Stimulated activated CD4-positive, alpha-beta T cell treated with anti-CD3 and anti-CD28 coated beads, Interleukin-1b, Interleukin-23, amount 100 ng/mL, for 24 hours (primary cell): ENCODE results near the gene UPF1.

Source experiments
- DNase-seq, 4 experiments: peaks; one replicate each; pipeline ENCODE4 v3.0.0-alpha.2; 2020; ENCODE audit warnings: low read depth in 4 of 4, low spot score in 1 of 4

Gene UPF1

DNA sequence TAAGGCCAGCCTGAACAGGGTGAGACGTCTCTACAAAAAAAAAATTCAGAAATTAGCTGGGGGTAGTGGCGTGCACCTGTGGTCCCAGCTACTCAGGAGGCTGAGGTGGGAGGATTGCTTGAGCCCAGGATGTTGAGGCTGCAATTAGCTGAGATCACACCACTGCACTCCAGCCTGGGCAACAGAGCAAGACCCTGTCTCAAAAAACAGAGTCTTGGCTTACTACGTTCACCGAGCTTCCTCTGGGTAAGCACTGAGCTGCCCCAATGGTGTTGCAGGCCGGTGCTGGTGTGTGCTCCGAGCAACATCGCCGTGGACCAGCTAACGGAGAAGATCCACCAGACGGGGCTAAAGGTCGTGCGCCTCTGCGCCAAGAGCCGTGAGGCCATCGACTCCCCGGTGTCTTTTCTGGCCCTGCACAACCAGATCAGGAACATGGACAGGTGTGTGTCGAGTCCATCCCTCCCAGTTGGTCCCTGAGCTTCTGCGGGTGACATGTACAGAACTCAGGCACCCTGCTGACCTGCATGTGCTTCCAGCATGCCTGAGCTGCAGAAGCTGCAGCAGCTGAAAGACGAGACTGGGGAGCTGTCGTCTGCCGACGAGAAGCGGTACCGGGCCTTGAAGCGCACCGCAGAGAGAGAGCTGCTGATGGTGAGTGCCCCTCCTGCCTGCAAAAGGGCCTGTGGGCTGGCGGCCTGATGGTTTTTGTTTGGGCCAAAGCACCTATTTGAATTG lies 24.1 kb downstream of the UPF1 start:
- DNase-seq, result no peak

DNA sequence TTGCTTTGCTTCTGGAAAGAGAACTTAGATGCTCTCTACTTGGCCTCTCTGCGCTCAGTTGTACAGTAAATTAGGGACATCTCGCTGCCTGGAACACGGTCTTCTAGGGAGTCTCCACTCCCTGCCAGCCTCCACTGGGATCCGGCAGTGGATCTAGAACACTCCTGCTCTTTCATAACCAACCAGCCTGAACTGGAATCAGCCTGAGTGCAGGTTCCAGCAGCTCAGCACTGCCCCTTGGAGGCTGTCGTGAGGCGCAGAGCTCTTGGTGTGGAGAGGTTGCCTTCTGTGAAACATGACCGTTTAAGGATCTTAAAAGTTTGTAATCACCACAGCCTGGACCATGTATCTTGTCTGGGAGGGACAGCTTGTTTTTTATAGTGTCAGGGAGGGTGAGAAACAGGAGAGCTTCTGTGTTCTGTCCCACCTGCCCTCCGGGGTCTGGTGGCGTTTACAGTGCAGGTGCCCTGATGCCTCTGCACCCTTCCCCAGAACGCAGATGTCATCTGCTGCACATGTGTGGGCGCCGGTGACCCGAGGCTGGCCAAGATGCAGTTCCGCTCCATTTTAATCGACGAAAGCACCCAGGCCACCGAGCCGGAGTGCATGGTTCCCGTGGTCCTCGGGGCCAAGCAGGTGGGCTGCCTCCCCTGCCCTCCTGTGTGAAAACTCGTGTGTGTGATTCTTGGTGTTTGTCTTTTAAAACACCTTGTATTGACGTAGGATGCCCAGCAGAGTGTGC lies 24.8 kb downstream of the UPF1 start:
- no peak for DNase-seq

DNA sequence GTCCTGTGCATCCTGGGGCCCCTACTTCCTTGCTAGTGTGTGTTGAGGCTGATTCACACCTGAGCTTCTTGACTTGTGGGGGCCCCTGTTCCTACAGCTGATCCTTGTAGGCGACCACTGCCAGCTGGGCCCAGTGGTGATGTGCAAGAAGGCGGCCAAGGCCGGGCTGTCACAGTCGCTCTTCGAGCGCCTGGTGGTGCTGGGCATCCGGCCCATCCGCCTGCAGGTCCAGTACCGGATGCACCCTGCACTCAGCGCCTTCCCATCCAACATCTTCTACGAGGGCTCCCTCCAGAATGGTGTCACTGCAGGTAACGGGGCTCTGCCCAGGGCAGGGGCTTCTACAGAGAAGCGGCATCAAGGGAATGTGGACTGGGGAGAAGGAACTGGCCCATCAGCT lies 25.5 kb downstream of the UPF1 start:
- DNase-seq, result no peak

DNA sequence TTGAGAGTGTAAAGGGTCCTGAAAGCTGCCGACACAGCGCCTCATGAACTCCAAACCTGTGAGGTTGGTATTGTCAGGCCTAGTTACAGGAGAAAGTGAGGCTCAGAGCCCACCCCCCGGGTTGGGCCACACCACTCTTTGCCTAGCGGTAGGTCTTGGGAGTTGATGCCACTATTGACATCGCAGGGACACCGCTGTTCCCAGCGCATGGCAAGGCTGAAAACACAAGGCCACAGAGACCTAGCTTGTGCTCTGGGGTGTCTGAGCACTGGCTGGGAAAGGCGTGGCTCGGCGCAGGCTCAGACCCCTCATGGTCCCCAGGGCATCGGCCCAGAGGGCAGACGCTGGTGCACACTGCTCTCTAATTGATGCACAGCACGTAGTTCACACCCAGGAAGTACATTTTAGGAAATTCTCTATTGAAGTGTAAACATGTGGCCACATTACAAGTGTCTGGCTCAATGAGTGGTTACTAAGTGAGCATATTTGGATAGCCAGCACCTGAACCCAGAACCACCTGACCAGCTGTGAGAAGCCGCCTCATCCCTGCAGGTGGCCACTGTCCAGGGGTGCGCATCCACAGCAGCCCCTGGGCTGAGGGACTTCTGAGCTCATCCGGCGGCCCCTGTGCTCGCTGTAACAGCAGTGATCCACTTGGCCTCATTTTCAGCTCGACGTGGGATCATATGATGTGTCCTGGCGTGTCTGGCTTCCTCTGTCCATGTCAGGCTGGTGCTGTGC lies 27.3 kb downstream of the UPF1 start:
- no peak for DNase-seq

DNA sequence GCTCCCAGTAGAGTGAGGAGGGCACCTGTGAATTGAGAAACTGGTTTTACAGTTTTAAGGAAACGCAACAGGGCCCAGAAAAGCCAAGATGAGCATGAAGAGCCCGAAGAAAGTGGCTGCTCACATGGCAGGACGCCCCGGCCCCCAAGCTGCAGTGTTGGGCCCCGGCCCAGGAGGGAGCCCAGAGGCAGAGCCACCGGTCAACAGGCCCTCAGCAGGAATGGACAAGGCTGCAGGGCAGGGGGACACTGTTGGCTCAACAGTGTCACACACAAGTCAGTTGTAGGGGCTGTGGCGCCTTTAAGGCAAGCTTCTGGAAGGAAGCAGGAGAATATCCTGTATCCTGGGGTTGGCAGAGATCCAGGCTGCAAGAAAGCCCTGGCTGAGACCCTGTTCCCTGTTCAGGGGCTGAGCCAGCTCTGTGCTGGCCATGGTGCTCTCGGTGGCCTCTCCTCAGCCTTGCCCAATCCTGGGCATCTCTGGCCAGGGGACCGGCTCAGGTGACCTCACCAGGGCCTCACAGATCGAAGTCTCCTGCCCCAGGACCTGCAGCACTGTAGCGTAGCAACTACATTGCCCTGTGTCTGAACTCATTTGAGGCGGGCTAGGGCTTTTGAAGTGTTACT lies 28.0 kb downstream of the UPF1 start:
- no peak for DNase-seq

DNA sequence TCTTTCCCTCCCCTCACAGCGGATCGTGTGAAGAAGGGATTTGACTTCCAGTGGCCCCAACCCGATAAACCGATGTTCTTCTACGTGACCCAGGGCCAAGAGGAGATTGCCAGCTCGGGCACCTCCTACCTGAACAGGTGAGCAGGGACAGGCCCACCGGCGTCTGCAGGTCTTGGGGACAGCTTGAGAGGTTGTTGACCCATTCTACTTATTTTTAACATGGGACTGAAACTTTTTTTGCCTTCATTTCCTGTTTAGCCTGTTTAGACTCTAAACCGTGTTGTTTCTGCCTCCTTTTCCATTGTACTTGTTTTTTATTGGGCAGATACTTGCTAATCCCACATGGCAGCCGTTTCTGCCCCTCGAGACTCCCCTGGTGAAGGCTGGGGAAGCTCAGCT lies 28.5 kb downstream of the UPF1 start:
- DNase-seq, result no peak

DNA sequence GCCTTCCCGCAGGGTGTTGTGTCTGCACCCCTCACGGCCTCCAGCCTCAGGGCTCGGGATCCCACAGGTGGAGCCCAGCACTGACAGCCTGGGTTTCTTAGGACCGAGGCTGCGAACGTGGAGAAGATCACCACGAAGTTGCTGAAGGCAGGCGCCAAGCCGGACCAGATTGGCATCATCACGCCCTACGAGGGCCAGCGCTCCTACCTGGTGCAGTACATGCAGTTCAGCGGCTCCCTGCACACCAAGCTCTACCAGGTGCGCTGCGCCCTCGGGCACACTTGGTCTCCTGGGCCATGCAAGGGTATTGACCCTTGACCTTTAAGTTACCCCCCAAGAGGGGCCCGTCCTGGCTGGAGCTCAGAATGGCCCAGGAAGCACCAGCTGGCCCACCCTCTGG lies 29.0 kb downstream of the UPF1 start:
- no peak for DNase-seq

DNA sequence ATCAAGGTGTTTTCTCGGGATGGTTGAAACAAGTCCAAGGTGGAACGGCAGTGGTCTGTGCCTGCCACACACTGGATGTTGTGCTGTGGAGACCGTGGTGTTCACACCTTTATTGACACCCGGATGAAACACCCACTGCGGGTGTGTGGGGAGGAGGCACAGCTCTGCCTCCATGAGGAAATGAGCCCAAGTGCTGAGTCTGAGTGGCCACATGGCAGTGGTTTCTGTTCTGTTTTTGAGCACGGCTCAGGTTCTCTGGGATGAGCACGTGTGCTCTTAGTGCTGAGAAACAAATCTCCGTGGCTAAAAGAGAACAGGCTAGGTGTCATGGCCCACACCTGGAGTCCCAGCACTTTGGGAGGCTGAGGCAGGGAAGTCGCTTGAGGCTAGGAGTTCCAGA lies 29.5 kb downstream of the UPF1 start:
- no peak for DNase-seq

DNA sequence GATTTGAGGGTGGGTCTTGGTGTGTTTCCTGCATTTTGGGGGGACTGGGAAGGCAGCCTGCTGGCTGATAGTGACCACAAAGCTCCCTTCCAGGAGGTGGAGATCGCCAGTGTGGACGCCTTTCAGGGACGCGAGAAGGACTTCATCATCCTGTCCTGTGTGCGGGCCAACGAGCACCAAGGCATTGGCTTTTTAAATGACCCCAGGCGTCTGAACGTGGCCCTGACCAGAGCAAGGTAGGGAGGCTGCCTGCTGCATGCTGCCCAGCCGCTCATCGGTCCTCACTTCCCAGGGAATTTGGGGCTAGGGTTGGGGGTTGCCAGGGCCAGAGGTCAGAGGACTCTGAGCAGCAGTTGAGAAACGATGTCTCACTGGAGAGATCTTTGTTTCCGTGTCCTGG lies 30.2 kb downstream of the UPF1 start:
- no peak for DNase-seq

DNA sequence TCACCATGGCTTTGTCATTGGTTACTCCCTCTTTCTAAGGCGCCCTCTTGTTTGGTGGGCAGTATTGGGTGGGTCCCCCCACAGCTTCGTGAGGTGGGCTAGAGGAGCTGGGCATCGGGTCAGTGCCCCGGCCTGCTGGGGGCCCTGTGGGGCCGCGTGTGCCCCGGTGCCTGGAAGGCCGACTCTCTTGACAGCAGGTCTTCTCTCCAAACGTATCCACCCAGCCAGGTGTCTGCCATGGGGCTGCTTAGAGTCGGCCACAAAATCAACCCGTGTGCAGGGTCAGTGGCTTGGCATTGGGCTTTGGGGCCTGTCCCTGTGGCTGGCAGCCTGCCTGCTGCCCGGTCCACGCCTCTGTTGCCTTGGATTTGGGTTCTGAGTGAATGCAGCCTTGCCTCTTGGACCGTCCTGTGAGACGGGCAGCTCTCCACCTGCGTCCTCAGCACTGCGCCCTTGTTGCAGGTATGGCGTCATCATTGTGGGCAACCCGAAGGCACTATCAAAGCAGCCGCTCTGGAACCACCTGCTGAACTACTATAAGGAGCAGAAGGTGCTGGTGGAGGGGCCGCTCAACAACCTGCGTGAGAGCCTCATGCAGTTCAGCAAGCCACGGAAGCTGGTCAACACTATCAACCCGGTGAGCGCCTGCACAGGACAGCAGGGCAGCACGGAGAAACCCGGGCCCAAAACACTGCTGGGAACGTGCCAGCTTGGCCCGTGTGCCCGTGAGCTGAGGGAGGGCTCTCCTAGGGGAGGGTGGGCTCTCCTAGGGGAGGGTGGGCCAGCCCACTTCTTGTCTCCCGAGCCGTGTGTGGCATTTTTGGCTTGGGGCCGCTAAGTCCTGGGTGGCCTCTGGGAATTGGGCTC lies 31.4 kb downstream of the UPF1 start:
- DNase-seq, result no peak

DNA sequence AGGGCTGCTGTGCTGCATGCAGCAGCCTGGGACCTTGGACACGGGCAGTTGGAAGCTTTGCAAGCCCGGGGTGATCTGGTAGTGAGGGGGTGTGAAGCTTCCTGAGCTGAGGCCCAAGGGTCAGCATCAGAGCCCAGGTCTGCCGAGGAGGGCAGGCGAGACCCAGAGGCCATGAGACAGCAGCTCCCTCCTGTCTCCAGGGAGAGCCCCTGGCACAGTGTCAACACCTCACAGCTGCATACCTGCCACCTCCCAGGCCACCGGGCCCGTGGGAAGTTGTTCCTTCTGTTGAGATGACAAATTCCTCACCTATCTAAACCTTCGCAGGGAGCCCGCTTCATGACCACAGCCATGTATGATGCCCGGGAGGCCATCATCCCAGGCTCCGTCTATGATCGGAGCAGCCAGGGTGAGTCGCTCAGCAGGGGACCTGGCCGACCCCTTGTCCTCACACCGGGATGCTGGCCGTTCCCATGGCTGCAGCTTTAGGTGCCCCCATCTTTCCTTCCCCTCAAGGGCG lies 32.1 kb downstream of the UPF1 start:
- DNase-seq, result no peak

DNA sequence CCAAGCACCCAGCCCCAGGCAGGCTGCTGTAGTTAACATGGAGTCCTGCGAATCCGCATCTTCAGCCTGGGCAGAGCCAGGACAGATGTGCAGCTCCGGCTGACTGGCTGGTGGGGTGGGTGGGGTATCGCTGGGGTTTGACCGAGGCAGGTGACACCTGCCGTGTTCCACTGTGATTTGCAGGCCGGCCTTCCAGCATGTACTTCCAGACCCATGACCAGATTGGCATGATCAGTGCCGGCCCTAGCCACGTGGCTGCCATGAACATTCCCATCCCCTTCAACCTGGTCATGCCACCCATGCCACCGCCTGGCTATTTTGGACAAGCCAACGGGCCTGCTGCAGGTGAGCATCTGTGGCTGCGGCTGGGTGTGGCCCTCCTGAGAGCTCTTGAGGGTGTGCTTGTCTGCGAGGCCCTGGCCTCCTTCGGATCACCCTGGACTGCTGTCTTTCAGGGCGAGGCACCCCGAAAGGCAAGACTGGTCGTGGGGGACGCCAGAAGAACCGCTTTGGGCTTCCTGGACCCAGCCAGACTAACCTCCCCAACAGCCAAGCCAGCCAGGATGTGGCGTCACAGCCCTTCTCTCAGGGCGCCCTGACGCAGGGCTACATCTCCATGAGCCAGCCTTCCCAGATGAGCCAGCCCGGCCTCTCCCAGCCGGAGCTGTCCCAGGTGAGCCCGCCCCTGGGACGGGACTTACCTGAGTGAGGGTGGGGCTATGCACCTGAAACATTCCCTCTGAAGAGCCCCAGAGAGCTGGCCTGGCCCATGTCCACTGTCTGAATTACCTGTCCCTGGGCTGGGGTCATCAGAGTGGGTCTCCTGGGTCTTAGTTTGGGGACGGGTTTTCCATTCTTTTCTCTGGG lies 33.6 kb downstream of the UPF1 start:
- DNase-seq, result no peak

DNA sequence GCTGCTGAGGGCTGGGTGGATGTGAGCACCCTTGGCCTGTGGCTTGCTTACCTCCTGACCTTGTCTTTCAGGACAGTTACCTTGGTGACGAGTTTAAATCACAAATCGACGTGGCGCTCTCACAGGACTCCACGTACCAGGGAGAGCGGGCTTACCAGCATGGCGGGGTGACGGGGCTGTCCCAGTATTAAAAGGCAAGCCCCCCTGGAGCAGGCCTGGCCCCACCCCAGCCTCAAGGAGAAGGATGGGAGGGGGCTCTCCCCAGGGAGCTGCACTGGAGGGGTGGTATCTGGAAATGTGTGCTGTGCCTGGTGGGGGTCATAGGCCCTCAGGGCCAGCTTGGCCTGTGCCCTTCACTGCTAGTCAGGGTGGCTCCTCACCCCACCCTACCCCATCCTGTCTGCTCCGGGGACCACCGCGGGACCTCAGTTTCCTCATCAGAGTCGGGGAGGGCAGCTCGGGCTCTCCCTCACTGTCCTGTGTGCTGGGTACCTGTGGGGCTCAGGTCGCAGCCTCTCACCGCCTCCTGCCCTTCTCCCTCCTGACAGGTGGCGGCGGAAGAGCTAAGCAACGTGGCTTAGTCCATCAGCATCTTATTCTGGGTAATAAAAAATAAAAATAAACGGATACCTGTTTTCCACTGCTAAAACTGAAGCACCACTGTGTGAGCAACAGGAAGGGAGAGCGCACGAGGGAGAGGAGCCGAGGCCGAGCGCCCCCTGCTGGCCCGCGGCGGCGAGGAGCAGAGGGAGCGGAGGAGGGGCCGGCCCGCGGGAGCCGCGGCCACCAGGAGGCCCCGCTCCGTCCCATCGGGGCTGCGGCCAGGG lies 34.4 kb downstream of the UPF1 start:
- peak; percentile 37 to 51 (median 42) for DNase-seq

DNA sequence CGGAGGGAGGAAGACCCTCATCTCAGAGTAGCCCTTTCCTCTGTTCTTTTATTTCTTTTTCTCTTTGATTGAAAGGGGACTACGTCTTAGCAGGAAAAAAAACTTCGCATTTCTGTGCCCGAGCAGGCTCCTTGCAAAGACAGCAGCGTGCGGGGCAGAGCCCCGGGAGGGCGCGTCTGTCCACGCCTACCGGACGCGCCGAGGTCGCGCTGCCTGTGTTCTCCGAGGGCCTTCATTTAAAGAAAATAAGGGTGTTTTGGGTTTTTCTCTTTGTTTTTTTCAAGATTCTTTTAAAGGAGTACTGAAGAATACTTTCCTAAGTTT lies 35.0 kb downstream of the UPF1 start:
- DNase-seq, result no peak

DNA sequence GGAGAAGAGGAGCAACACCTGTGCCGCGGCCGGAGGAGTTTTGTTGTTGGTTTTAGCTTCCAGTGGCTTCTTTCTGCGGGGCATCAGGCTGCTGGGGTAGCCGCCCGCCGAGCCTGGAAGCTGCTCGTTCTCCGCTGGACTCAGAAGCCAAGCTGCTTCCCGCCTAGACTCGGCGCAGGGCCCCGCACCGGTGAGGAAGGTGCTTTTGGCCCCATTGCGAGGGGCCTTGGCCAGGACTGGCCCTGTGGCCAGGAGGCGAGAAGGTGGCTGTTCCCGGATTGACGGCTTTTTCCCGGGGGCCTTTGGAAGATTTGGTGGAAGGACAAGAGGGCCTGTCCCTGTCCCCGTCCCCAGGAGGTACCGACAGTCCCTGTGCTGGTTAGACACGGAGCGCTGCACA lies 35.4 kb downstream of the UPF1 start:
- DNase-seq, result no peak

DNA sequence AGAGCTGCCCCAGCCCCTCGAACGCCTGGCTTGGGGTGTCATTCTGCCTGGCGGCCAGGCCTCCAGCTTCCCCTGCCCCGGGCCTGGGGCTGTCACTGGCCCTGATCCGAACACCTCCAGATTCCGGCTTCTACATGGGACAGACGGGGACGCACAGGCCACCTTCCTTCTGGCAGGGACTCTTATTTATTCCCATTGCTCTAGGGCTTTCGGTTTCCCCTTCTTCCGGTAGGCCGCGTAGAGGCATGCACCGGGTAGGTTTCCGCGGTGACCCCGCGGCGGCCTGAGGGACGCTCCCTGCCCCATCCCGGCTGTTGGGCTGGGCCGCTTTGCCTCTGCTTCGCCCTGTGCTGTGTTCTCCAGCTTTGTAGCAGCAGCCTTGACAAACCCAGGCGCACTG lies 36.0 kb downstream of the UPF1 start:
- DNase-seq, result no peak

DNA sequence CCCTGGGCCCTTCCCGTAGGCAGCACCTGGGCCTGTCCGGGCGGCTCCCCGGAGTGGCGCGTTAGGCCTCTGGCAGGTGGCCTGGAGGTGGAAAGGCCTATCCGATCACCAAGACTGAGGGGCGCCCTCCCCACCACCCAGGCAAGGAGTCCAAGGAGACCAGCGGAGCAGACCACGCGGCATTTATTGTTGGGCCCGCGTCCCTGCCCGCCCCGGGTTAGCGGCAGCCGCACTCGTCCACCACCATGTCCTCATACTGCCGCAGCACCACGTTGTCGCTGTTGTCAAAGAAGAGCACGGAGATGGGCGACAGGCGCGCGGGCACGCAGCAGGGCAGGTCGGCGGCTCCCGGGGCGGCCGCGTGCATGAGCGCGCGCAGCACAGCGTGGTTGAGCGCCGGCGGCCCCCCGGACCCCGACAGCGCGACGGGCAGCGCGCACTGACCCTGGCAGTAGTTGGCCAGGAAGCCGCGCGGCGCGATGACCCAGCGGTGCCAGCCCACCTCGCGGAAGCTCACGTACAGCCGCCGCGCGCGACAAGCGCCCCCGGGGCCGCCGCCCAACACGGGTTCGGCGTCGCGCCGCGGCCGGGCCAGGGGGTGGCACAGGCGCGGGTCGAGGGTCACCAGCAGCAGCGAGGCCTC lies 36.7 kb downstream of the UPF1 start:
- DNase-seq, result no peak

DNA sequence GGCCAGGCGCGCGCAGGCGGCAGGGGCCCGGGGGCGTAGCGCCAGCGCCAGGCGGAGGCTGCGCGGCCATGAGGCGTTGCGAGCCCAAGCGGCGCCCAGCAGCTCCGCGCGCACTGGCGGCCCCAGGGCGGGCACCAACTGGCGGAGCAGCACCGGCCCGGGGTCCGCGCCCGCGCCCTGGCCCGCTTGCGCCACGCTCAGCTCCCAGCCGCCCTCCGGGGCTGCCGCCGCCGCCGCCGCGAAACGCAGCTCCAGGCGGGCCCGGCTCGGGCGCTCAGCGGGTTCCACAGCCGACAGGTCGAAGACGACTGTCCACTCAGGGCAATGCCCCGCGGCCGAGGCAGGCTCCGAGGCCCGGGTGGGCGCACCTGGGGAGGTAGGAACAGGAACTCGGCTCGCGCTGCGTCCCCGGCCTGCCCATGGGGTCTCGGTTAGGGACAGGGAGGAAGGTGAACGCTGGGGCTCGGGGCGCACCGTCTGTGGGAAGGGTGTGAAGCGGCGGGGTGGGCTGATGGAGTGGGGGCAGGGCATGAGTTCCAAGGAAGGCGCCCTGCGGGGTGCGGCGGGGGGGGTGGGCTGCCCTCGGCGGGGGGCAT lies 37.4 kb downstream of the UPF1 start:
- DNase-seq, result no peak
